A549 (cell line): ENCODE measurements around the gene ATG4A. TPM values are rescaled to one million over a fixed set of nuclear protein-coding genes. Genes with fewer than 3 reads are reported as not detected.

ENCODE experiments used
- ATAC-seq, 2 experiments: fragments of 200-7000 bp in 1 of 2; fragments of >200 bp in 1 of 2; cut with Nextera tagmentation in 1 of 2; cut with Tn5 transposase in 1 of 2; 3 replicates each; pipeline versions ENCODE4 v1.8.0 to v1.9.1; 2018 to 2020; ENCODE audit warnings: mild to moderate bottlenecking in 1 of 2, moderate library complexity in 1 of 2
- CTCF ChIA-PET: fragments of 300-600 bp; sonication (Branson Sonifier 250); formaldehyde crosslinking; extraction: SDS; loops from one replicate; lab custom pipeline; 2021; ENCODE audit warnings: antibody characterized with exemption, inconsistent platforms; lab: Yijun Ruan, JAX
- POLR2A ChIA-PET: fragments of 350-600 bp; formaldehyde crosslinking; extraction: SDS; loops from one replicate; lab custom pipeline; 2021; ENCODE audit warnings: antibody characterized with exemption, inconsistent platforms; lab: Yijun Ruan, JAX
- DNase-seq, 2 experiments: peaks; one replicate each; pipeline versions ENCODE4 v3.0.0 to v3.0.0-alpha.2; 2011 to 2016; ENCODE audit warnings: low read depth in 1 of 2, low spot score in 1 of 2
- FAIRE-seq: peaks from 2 replicates; lab custom pipeline; 2011; peaks lifted over from hg19 to GRCh38; lab: Jason Lieb, UNC
- H3K27ac ChIP-seq, 2 experiments: fragments of >200 bp; sonication (Bioruptor Twin); formaldehyde crosslinking; 3 replicates each; pipeline ENCODE4 v1.5.1; 2016 to 2017
- H3K4me1 ChIP-seq: fragments of >200 bp; sonication (Bioruptor Twin); formaldehyde crosslinking; 3 replicates; pipeline ENCODE4 v1.6.1; 2016
- H3K4me2 ChIP-seq: fragments of >200 bp; sonication (Bioruptor Twin); formaldehyde crosslinking; 3 replicates; pipeline ENCODE4 v1.6.1; 2016
- H3K4me3 ChIP-seq: fragments of >200 bp; sonication (Bioruptor Twin); formaldehyde crosslinking; 3 replicates; pipeline ENCODE4 v1.5.1; 2016
- H3K9me3 ChIP-seq: fragments of >200 bp; sonication (Bioruptor Twin); formaldehyde crosslinking; 3 replicates; pipeline ENCODE4 v1.6.1; 2016
- ATOH8 ChIP-seq: fragments of 250-450 bp; sonication (Bioruptor Pico); IDR thresholded peaks from 2 replicates; pipeline ENCODE4 v1.5.0; 2020; ENCODE audit warnings: low read depth, mild to moderate bottlenecking, moderate library complexity
- BCL3 ChIP-seq: fragments of >200 bp; sonication (Bioruptor Twin); formaldehyde crosslinking; IDR thresholded peaks from 3 replicates; pipeline ENCODE4 v1.6.1; 2016
- CBX8 ChIP-seq: fragments of 200-600 bp; sonication (generic); IDR thresholded peaks from 2 replicates; pipeline ENCODE4 v1.6.1; 2016
- CHD2 ChIP-seq: fragments of 150-350 bp; IDR thresholded peaks from 2 replicates; pipeline ENCODE4 v1.6.1; 2014; ENCODE audit warnings: low read length; ENCODE audit not compliant: partially characterized antibody
- CTCF ChIP-seq: fragments of >200 bp; sonication (Bioruptor Twin); formaldehyde crosslinking; IDR thresholded peaks from 3 replicates; pipeline ENCODE4 v1.5.1; 2016
- E2F6 ChIP-seq: IDR thresholded peaks from 2 replicates; pipeline ENCODE4 v1.6.1; 2012; ENCODE audit warnings: low read depth, borderline replicate concordance
- EP300 ChIP-seq, 2 experiments: fragments of >200 bp; sonication (Bioruptor Twin); formaldehyde crosslinking; IDR thresholded peaks; 2 replicates in 1 of 2; 3 replicates in 1 of 2; pipeline ENCODE4 v1.6.1; 2016 to 2017
- ESRRA ChIP-seq: fragments of 150-350 bp; IDR thresholded peaks from 2 replicates; pipeline ENCODE4 v1.6.1; 2014; ENCODE audit warnings: mild to moderate bottlenecking, low read length, borderline replicate concordance
- FOSL2 ChIP-seq, 2 experiments: fragments of 450-650 bp in 1 of 2; fragments of >200 bp in 1 of 2; sonication (Bioruptor Twin) in 1 of 2; formaldehyde crosslinking; IDR thresholded peaks; 2 replicates each; pipeline versions ENCODE4 v1.5.0 to v1.6.1; 2016 to 2020; ENCODE audit warnings: mild to moderate bottlenecking in 1 of 2, moderate library complexity in 1 of 2
- HOXA7 ChIP-seq: fragments of 250-450 bp; sonication (Bioruptor Pico); IDR thresholded peaks from 2 replicates; pipeline ENCODE4 v1.5.0; 2020; ENCODE audit warnings: mild to moderate bottlenecking, moderate library complexity
- KDM5A ChIP-seq: fragments of 200-600 bp; sonication (generic); IDR thresholded peaks from 2 replicates; pipeline ENCODE4 v1.6.1; 2016; ENCODE audit warnings: antibody characterized with exemption, mild to moderate bottlenecking
- MAZ ChIP-seq: fragments of 150-350 bp; IDR thresholded peaks from 2 replicates; pipeline ENCODE4 v1.6.1; 2014; ENCODE audit warnings: antibody characterized with exemption, low read depth, low read length, borderline replicate concordance
- MYC ChIP-seq: IDR thresholded peaks from 2 replicates; pipeline ENCODE4 v1.6.1; 2012; ENCODE audit warnings: mild to moderate bottlenecking, inconsistent platforms, low read length, improper control_type of control experiment, borderline replicate concordance
- NFE2L2 ChIP-seq: fragments of 150-350 bp; conservative IDR thresholded peaks from 2 replicates; pipeline ENCODE4 v1.6.1; 2014; ENCODE audit warnings: low read length
- NR3C1 ChIP-seq: fragments of >200 bp; sonication (Bioruptor Twin); formaldehyde crosslinking; IDR thresholded peaks from 3 replicates; pipeline ENCODE4 v1.6.1; 2017
- RAD21 ChIP-seq, 2 experiments: fragments of >200 bp in 1 of 2; sonication (Bioruptor Twin) in 1 of 2; formaldehyde crosslinking in 1 of 2; IDR thresholded peaks in 1 of 2; conservative IDR thresholded peaks in 1 of 2; 2 replicates in 1 of 2; 3 replicates in 1 of 2; pipeline ENCODE4 v1.6.1; 2012 to 2018; ENCODE audit warnings: inconsistent platforms in 1 of 2
- RCOR1 ChIP-seq: fragments of 150-350 bp; IDR thresholded peaks from 2 replicates; pipeline ENCODE4 v1.6.1; 2014; ENCODE audit warnings: antibody characterized with exemption, low read length, low read depth
- REST ChIP-seq: fragments of 200-600 bp; sonication (generic); IDR thresholded peaks from 2 replicates; pipeline ENCODE4 v1.6.1; 2016; ENCODE audit warnings: antibody characterized with exemption, mild to moderate bottlenecking, moderate library complexity
- TP53 ChIP-seq: fragments of 250-450 bp; sonication (Bioruptor Pico); IDR thresholded peaks from 2 replicates; pipeline ENCODE4 v1.5.0; 2021; ENCODE audit warnings: mild to moderate bottlenecking, moderate library complexity
- ZC3H11A ChIP-seq: fragments of 450-650 bp; IDR thresholded peaks from 2 replicates; pipeline ENCODE4 v1.6.1; 2014; ENCODE audit warnings: antibody characterized with exemption, mild to moderate bottlenecking
- whole genome bisulfite sequencing: methylation state at CpG from one replicate; pipeline ENCODE4 v1.1.6; 2017; ENCODE audit errors: missing lambda C conversion rate; 5-methylcytosine and 5-hydroxymethylcytosine counted together
- polyA plus RNA-seq, 4 experiments: library from polyadenylated mRNA; depleted of rRNA in 3 of 4; stranded (reverse); fragments of >200 nt; fragmentation: RNase III in 1 of 4; extraction: RNeasy Plus Mini Kit Qiagen cat#74134 plus additional on column Dnase treatment in 1 of 4; gene quantifications; 2 replicates in 3 of 4; 3 replicates in 1 of 4; pipeline ENCODE4 v1.2.3, GENCODE V29; 2011 to 2017
- TF ChIP-seq, protein P1 (sequence below): fragments of 250-450 bp; sonication (Bioruptor Pico); IDR thresholded peaks from 2 replicates; pipeline ENCODE4 v1.5.0; 2021; ENCODE audit warnings: mild to moderate bottlenecking, moderate library complexity, borderline replicate concordance

Gene ATG4A
- polyA plus RNA-seq, 2 of the 4 experiments (the other 2 are of a cell fraction) = 6.7 to 14.3 TPM

- peak; percentile 68 for FAIRE-seq
- TF ChIP-seq E2F6 = no peak
- ChIA-PET CTCF (no interaction called here), POLR2A (no interaction called here)
- no peaks in the 10 kb centered on the region for H3K4me1 ChIP-seq
- no peak for ATAC-seq
- no peak for DNase-seq
- H3K4me3 ChIP-seq = no peak overlapping the region
- H3K27ac ChIP-seq = no peak overlapping the region
- H3K9me3 ChIP-seq = no peaks in the 10 kb centered on the region
- no peak overlapping the region for H3K4me2 ChIP-seq
These were observed 36.0 kb upstream of the ATG4A start for GRCh38 chrX:108055546-108055945.

DNA sequence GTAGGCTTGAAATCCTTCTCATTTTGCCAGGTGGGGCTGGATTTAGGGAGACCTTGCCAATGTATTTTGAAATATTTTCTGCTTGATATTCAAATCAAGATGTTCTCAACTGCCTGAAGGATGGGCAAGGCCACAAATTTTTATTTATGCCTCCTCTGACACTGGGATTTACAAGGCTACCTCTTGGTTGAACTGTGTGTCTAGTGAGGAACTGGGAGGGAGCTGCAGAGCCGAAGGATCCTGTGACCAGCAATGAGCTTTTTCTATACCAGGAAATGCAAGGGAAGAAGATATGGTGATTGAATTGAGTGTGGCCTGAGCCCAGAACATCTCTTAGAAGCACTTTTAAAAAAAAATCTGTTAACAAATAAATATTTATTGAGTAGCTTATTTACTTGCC, 31.8 kb upstream of the ATG4A start:
- Histone ChIP-seq H3K4me3 (no peak overlapping the region), H3K27ac (no peak overlapping the region), H3K9me3 (no peaks in the 10 kb centered on the region), H3K4me2 (no peak overlapping the region), H3K4me1 (no peaks in the 10 kb centered on the region)
- TF ChIP-seq MAZ (no peak), NR3C1 (no peak), ATOH8 (no peak), RCOR1 (no peak), NFE2L2 (no peak), REST (no peak), TP53 (CRISPR knock-in tag) (no peak), ESRRA (no peak), CTCF (no peak), MYC (no peak)
- ATAC-seq (no peak), DNase-seq (no peak), FAIRE-seq (peak; percentile 93)
- 85% methylated on average over 1 of the region's 1 CpG for WGBS
- CTCF ChIA-PET = interaction anchor here (3.0 kb wide), 1 partner anchor 39 kb away, joined by 13 read pairs; no protein-coding TSS in a partner anchor
- POLR2A ChIA-PET = no interaction called here

GRCh38 chrX:108064001-108064400, 27.6 kb upstream of the ATG4A start:
- FAIRE-seq (peak; percentile 73), ATAC-seq (no peak), DNase-seq (no peak)
- WGBS = 88% methylated on average over 1 of the region's 1 CpG
- Histone ChIP-seq H3K4me3 (no peak overlapping the region), H3K27ac (no peak overlapping the region), H3K4me2 (no peak overlapping the region), H3K4me1 (no peaks in the 10 kb centered on the region), H3K9me3 (no peaks in the 10 kb centered on the region)
- ChIA-PET CTCF (no interaction called here), POLR2A (no interaction called here)
- TF ChIP-seq RAD21 (conservative IDR thresholded peaks at IDR 0.05 in 1 of 2, IDR thresholded peaks at IDR 0.05 in 1 of 2) = no peak
- no peak for TF ChIP-seq ATOH8
- TF ChIP-seq, protein P1, sequence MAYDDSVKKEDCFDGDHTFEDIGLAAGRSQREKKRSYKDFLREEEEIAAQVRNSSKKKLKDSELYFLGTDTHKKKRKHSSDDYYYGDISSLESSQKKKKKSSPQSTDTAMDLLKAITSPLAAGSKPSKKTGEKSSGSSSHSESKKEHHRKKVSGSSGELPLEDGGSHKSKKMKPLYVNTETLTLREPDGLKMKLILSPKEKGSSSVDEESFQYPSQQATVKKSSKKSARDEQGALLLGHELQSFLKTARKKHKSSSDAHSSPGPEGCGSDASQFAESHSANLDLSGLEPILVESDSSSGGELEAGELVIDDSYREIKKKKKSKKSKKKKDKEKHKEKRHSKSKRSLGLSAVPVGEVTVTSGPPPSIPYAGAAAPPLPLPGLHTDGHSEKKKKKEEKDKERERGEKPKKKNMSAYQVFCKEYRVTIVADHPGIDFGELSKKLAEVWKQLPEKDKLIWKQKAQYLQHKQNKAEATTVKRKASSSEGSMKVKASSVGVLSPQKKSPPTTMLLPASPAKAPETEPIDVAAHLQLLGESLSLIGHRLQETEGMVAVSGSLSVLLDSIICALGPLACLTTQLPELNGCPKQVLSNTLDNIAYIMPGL = no peak
- no peak for TF ChIP-seq EP300 (IDR thresholded peaks at IDR 0.05)
- no peak for TF ChIP-seq KDM5A
- no peak for TF ChIP-seq FOSL2 (IDR thresholded peaks at IDR 0.05)
- no peak for TF ChIP-seq FOSL2 (CRISPR knock-in tag; IDR thresholded peaks at IDR 0.05)
- TF ChIP-seq CBX8 = no peak
- TF ChIP-seq E2F6 = no peak
- TF ChIP-seq CHD2 = no peak
- no peak for TF ChIP-seq BCL3
- no peak for TF ChIP-seq ZC3H11A
- TF ChIP-seq HOXA7 (CRISPR knock-in tag) = no peak
